ENCODE measurements around the gene ISG15. TPM values are rescaled to one million over a fixed set of nuclear protein-coding genes. Genes with fewer than 3 reads are reported as not detected.

ISG15 gene
- polyA plus RNA-seq, 4 donors = 21.1 to 282 (median 182) TPM

GRCh38 chr1:1044455-1045078 is 31.3 kb downstream of the ISG15 start:
- no peak overlapping the region for H3K27ac ChIP-seq (ENCODE audit: low read depth in 1 of 3, low read length in 2 of 3)
- H3K36me3 ChIP-seq (ENCODE audit: control insufficient read depth in 3 of 3, insufficient read depth in 2 of 3, low read depth in 1 of 3, low read length in 3 of 3) = peaks cover 0 to 78% (median 8%) of the 10 kb centered on the region in 3 donors
- DNase-seq (no peak), FAIRE-seq (no peak)
- no peak overlapping the region for H3K4me3 ChIP-seq (ENCODE audit: low read depth in 1 of 3, low read length in 3 of 3)
- peaks cover 0 to 6% (median 0%) of the 10 kb centered on the region in 3 donors for H3K27me3 ChIP-seq (ENCODE audit: control insufficient read depth in 3 of 3, insufficient read depth in 3 of 3, low read length in 3 of 3)
- WGBS, 3 donors = 88 to 92% (median 92%) methylated on average over 32 to 34 of the region's 34 CpGs
- no peaks in the 10 kb centered on the region for H3K9me3 ChIP-seq (ENCODE audit: control insufficient read depth in 2 of 2, insufficient read depth in 1 of 2, low read depth in 1 of 2, low read length in 1 of 2)
- H3K4me1 ChIP-seq (ENCODE audit: control insufficient read depth in 3 of 3, insufficient read depth in 2 of 3, low read depth in 1 of 3, low read length in 2 of 3) = peaks cover 0 to 9% (median 6%) of the 10 kb centered on the region in 3 donors

DNA sequence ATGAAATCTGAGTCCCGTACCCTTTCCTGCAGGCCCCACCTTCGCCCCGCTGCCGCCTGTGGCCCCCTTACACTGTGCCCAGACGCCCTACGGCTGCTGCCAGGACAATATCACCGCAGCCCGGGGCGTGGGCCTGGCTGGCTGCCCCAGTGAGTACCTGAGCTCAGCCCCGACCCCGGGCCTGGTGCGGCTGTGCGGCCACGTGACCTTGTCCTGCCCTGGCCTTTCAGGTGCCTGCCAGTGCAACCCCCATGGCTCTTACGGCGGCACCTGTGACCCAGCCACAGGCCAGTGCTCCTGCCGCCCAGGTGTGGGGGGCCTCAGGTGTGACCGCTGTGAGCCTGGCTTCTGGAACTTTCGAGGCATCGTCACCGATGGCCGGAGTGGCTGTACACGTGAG is 31.8 kb downstream of the ISG15 start:
- H3K4me1 ChIP-seq (ENCODE audit: control insufficient read depth in 3 of 3, insufficient read depth in 2 of 3, low read depth in 1 of 3, low read length in 2 of 3) = peaks cover 0 to 4% (median 3%) of the 10 kb centered on the region in 3 donors
- 87 to 92% (median 91%) methylated on average over 21 to 23 of the region's 23 CpGs for WGBS, 3 donors
- peaks cover 0 to 2% (median 0%) of the 10 kb centered on the region in 3 donors for H3K27me3 ChIP-seq (ENCODE audit: control insufficient read depth in 3 of 3, insufficient read depth in 3 of 3, low read length in 3 of 3)
- no peak for FAIRE-seq
- no peak overlapping the region for H3K27ac ChIP-seq (ENCODE audit: low read depth in 1 of 3, low read length in 2 of 3)
- H3K36me3 ChIP-seq (ENCODE audit: control insufficient read depth in 3 of 3, insufficient read depth in 2 of 3, low read depth in 1 of 3, low read length in 3 of 3) = peaks cover 0 to 83% (median 8%) of the 10 kb centered on the region in 3 donors
- no peak overlapping the region for H3K4me3 ChIP-seq (ENCODE audit: low read depth in 1 of 3, low read length in 3 of 3)
- no peak for DNase-seq
- no peaks in the 10 kb centered on the region for H3K9me3 ChIP-seq (ENCODE audit: control insufficient read depth in 2 of 2, insufficient read depth in 1 of 2, low read depth in 1 of 2, low read length in 1 of 2)

DNA sequence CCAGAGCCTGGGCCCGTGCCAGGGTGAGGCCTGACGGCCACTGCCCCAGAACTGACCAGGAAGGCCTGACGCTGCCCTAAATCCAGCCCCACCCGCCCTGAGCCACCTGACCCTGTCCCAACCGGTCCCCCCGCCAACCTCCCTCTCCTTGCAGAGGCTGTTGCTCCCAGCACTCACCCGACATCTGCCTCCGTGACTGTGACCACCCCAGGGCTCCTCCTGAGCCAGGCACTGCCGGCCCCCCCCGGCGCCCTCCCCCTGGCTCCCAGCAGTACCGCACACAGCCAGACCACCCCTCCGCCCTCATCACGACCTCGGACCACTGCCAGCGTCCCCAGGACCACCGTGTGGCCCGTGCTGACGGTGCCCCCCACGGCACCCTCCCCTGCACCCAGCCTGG is 32.9 kb downstream of the ISG15 start:
- H3K27ac ChIP-seq (ENCODE audit: low read depth in 1 of 3, low read length in 2 of 3) = no peak overlapping the region
- DNase-seq (no peak), FAIRE-seq (no peak)
- WGBS, 3 donors = 95 to 99% (median 95%) methylated on average over 19 to 20 of the region's 20 CpGs
- H3K4me3 ChIP-seq (ENCODE audit: low read depth in 1 of 3, low read length in 3 of 3) = no peak overlapping the region
- no peaks in the 10 kb centered on the region for H3K9me3 ChIP-seq (ENCODE audit: control insufficient read depth in 2 of 2, insufficient read depth in 1 of 2, low read depth in 1 of 2, low read length in 1 of 2)
- H3K4me1 ChIP-seq (ENCODE audit: control insufficient read depth in 3 of 3, insufficient read depth in 2 of 3, low read depth in 1 of 3, low read length in 2 of 3) = no peaks in the 10 kb centered on the region
- H3K36me3 ChIP-seq (ENCODE audit: control insufficient read depth in 3 of 3, insufficient read depth in 2 of 3, low read depth in 1 of 3, low read length in 3 of 3) = peaks cover 0 to 92% (median 8%) of the 10 kb centered on the region in 3 donors
- no peaks in the 10 kb centered on the region for H3K27me3 ChIP-seq (ENCODE audit: control insufficient read depth in 3 of 3, insufficient read depth in 3 of 3, low read length in 3 of 3)

DNA sequence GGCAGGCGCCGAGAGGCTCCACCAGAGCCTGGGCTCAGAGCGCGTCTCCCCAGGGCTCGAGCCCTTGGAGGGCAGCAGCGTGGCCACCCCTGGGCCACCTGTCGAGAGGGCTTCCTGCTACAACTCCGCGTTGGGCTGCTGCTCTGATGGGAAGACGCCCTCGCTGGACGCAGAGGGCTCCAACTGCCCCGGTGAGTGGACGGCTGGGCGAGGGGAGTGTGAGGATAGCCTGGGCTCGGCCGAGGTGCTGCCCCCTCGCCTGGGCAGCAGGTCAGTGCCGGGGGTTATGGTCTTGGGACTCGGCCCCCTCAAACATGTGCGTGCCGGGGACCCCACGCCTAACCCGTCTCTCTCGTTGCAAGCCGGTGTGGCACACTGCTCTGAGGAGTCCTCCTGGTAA is 33.5 kb downstream of the ISG15 start:
- DNase-seq = no peak
- no peak overlapping the region for H3K27ac ChIP-seq (ENCODE audit: low read depth in 1 of 3, low read length in 2 of 3)
- FAIRE-seq = no peak
- peaks cover 4 to 92% (median 11%) of the 10 kb centered on the region in 3 donors for H3K36me3 ChIP-seq (ENCODE audit: control insufficient read depth in 3 of 3, insufficient read depth in 2 of 3, low read depth in 1 of 3, low read length in 3 of 3)
- H3K4me1 ChIP-seq (ENCODE audit: control insufficient read depth in 3 of 3, insufficient read depth in 2 of 3, low read depth in 1 of 3, low read length in 2 of 3) = no peaks in the 10 kb centered on the region
- no peaks in the 10 kb centered on the region for H3K27me3 ChIP-seq (ENCODE audit: control insufficient read depth in 3 of 3, insufficient read depth in 3 of 3, low read length in 3 of 3)
- WGBS, 3 donors = 95 to 97% (median 95%) methylated on average over 23 to 26 of the region's 26 CpGs
- H3K9me3 ChIP-seq (ENCODE audit: control insufficient read depth in 2 of 2, insufficient read depth in 1 of 2, low read depth in 1 of 2, low read length in 1 of 2) = no peaks in the 10 kb centered on the region
- H3K4me3 ChIP-seq (ENCODE audit: low read depth in 1 of 3, low read length in 3 of 3) = no peak overlapping the region

DNA sequence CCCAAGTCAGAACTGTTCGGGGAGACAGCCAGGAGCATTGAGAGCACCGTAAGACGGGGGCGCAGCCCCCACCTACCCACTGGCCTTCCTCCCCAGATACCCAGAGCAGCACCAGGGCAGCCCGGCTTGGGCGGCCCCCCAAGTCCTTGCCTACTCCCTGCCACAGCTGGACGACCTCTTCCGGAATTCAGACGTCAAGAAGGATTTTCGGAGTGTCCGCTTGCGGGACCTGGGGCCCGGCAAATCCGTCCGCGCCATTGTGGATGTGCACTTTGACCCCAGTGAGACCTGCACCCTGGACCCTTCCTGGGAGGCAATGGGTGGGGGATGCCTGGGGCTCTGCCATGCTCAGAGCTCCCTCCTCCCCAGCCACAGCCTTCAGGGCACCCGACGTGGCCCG is 34.1 kb downstream of the ISG15 start:
- Histone ChIP-seq H3K27ac (ENCODE audit: low read depth in 1 of 3, low read length in 2 of 3) (no peak overlapping the region), H3K4me3 (ENCODE audit: low read depth in 1 of 3, low read length in 3 of 3) (no peak overlapping the region), H3K27me3 (ENCODE audit: control insufficient read depth in 3 of 3, insufficient read depth in 3 of 3, low read length in 3 of 3) (no peaks in the 10 kb centered on the region), H3K4me1 (ENCODE audit: control insufficient read depth in 3 of 3, insufficient read depth in 2 of 3, low read depth in 1 of 3, low read length in 2 of 3) (no peaks in the 10 kb centered on the region), H3K36me3 (ENCODE audit: control insufficient read depth in 3 of 3, insufficient read depth in 2 of 3, low read depth in 1 of 3, low read length in 3 of 3) (peaks cover 4 to 92% (median 11%) of the 10 kb centered on the region in 3 donors), H3K9me3 (ENCODE audit: control insufficient read depth in 2 of 2, insufficient read depth in 1 of 2, low read depth in 1 of 2, low read length in 1 of 2) (no peaks in the 10 kb centered on the region)
- FAIRE-seq = no peak
- 87 to 94% (median 87%) methylated on average over 19 of the region's 19 CpGs for WGBS, 3 donors
- no peak for DNase-seq

DNA sequence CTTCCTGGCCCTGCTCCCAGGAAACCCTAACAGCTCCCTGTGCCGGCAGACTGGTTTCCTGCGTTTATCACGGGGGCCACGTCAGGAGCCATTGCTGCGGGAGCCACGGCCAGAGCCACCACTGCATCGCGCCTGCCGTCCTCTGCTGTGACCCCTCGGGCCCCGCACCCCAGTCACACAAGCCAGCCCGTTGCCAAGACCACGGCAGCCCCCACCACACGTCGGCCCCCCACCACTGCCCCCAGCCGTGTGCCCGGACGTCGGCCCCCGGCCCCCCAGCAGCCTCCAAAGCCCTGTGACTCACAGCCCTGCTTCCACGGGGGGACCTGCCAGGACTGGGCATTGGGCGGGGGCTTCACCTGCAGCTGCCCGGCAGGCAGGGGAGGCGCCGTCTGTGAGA is 34.7 kb downstream of the ISG15 start:
- Histone ChIP-seq H3K36me3 (ENCODE audit: control insufficient read depth in 3 of 3, insufficient read depth in 2 of 3, low read depth in 1 of 3, low read length in 3 of 3) (peaks cover 4 to 92% (median 11%) of the 10 kb centered on the region in 3 donors), H3K4me1 (ENCODE audit: control insufficient read depth in 3 of 3, insufficient read depth in 2 of 3, low read depth in 1 of 3, low read length in 2 of 3) (no peaks in the 10 kb centered on the region), H3K4me3 (ENCODE audit: low read depth in 1 of 3, low read length in 3 of 3) (no peak overlapping the region), H3K9me3 (ENCODE audit: control insufficient read depth in 2 of 2, insufficient read depth in 1 of 2, low read depth in 1 of 2, low read length in 1 of 2) (no peaks in the 10 kb centered on the region), H3K27ac (ENCODE audit: low read depth in 1 of 3, low read length in 2 of 3) (no peak overlapping the region), H3K27me3 (ENCODE audit: control insufficient read depth in 3 of 3, insufficient read depth in 3 of 3, low read length in 3 of 3) (no peaks in the 10 kb centered on the region)
- 88 to 93% (median 92%) methylated on average over 20 to 25 of the region's 25 CpGs for WGBS, 3 donors
- no peak for FAIRE-seq
- DNase-seq = no peak

GRCh38 chr1:1048765-1049164 is 35.5 kb downstream of the ISG15 start:
- 62 to 85% (median 63%) methylated on average over 19 to 26 of the region's 28 CpGs for WGBS, 3 donors
- Histone ChIP-seq H3K27me3 (ENCODE audit: control insufficient read depth in 3 of 3, insufficient read depth in 3 of 3, low read length in 3 of 3) (no peaks in the 10 kb centered on the region), H3K27ac (ENCODE audit: low read depth in 1 of 3, low read length in 2 of 3) (no peak overlapping the region), H3K9me3 (ENCODE audit: control insufficient read depth in 2 of 2, insufficient read depth in 1 of 2, low read depth in 1 of 2, low read length in 1 of 2) (no peaks in the 10 kb centered on the region), H3K36me3 (ENCODE audit: control insufficient read depth in 3 of 3, insufficient read depth in 2 of 3, low read depth in 1 of 3, low read length in 3 of 3) (peaks cover 4 to 92% (median 11%) of the 10 kb centered on the region in 3 donors), H3K4me3 (ENCODE audit: low read depth in 1 of 3, low read length in 3 of 3) (no peak overlapping the region), H3K4me1 (ENCODE audit: control insufficient read depth in 3 of 3, insufficient read depth in 2 of 3, low read depth in 1 of 3, low read length in 2 of 3) (no peaks in the 10 kb centered on the region)
- DNase-seq = no peak
- FAIRE-seq = no peak

DNA sequence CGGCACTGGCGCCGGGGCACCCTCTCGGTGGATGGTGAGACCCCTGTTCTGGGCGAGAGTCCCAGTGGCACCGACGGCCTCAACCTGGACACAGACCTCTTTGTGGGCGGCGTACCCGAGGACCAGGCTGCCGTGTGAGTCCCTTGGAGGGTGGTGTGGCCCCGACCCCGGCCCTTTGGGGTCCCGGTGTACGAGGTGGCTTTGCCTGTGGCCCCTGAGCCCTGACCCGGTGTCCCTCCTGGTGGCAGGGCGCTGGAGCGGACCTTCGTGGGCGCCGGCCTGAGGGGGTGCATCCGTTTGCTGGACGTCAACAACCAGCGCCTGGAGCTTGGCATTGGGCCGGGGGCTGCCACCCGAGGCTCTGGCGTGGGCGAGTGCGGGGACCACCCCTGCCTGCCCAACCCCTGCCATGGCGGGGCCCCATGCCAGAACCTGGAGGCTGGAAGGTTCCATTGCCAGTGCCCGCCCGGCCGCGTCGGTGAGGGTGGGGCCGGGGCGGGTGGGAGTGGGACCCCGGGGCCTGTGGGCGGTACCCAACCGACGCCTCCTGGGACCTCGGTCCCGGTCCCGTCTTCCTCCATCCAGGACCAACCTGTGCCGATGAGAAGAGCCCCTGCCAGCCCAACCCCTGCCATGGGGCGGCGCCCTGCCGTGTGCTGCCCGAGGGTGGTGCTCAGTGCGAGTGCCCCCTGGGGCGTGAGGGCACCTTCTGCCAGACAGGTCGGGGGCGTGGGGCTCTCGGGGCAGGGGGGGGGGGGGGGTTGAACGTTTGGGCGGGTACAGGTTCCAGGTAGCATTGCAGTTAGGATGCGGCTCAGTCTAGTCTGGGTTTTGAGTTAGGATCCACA is 36.2 kb downstream of the ISG15 start:
- H3K27ac ChIP-seq (ENCODE audit: low read depth in 1 of 3, low read length in 2 of 3) = no peak overlapping the region
- no peak for FAIRE-seq
- no peaks in the 10 kb centered on the region for H3K4me1 ChIP-seq (ENCODE audit: control insufficient read depth in 3 of 3, insufficient read depth in 2 of 3, low read depth in 1 of 3, low read length in 2 of 3)
- no peaks in the 10 kb centered on the region for H3K27me3 ChIP-seq (ENCODE audit: control insufficient read depth in 3 of 3, insufficient read depth in 3 of 3, low read length in 3 of 3)
- 79 to 92% (median 88%) methylated on average over 36 to 57 of the region's 57 CpGs for WGBS, 3 donors
- H3K4me3 ChIP-seq (ENCODE audit: low read depth in 1 of 3, low read length in 3 of 3) = no peak overlapping the region
- DNase-seq = no peak
- H3K36me3 ChIP-seq (ENCODE audit: control insufficient read depth in 3 of 3, insufficient read depth in 2 of 3, low read depth in 1 of 3, low read length in 3 of 3) = peaks cover 4 to 92% (median 8%) of the 10 kb centered on the region in 3 donors
- H3K9me3 ChIP-seq (ENCODE audit: control insufficient read depth in 2 of 2, insufficient read depth in 1 of 2, low read depth in 1 of 2, low read length in 1 of 2) = no peaks in the 10 kb centered on the region

Measured in small intestine (tissue), 7 donors.